Measurements from ENCODE around the gene PAGE2.
"Not testable (repeated sequence)": the region's sequence is repeated elsewhere in the genome, so short reads cannot be mapped to it uniquely, and the experiment has no call there.

The PAGE2 gene

DNA sequence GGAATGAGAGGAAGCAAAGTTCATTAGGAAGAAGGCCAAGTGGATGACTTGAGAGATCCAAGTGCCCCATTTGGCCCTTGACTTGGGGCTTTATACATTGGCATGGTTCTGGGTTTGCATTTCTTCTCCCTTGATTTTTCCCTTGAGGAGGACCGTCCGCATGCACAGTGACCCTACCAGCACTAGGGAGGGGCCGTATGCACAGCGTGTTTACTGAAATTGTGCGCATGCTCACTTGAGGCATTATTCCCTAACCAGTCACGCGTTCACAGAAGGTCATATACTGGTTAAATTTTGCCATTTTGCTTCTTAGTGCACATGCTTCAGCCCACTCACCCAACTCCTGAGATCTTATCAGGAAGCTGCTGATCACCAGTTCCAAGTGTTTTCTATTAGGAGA lies 35.1 kb downstream of the PAGE2 start:
- no peak for DNase-seq (ENCODE audit: low read depth in 3 of 3)

DNA sequence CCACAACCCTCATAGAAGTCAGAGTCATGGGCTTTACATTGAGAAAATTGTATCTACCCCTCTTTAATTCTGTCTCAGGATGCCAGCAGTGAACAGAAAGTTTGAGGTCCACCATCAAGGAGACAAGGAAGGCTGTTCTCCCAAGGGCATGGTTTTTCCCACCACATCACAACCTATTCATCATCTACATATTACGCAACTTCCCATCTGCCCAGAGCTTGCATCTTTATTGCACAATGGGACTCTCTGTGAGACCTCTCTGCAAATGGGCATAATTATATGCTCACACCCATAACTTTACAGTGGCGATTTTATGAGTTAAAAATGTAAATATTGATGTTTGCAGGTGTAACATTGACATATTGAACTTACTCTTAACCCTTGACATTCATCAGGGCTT lies 38.9 kb downstream of the PAGE2 start:
- no peak for DNase-seq (ENCODE audit: low read depth in 3 of 3)

DNA sequence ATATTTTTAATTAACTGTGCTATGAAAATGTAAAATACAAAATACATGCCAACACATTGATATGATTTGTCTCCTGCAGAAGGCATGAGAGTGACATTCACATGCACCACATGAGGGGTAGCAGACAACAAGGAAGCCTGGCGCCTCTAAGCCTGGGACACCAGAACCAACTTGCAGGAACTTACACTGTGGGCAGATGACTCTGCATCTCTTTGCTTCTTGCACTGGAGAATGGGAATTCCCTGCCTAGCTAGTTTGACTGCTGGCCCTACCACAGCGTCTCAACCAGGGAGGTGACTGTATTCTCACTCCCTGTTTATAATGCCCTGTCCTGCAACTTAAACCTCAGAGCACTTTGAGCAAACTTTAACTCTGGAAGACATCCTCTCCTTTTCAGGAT lies 40.5 kb downstream of the PAGE2 start:
- DNase-seq (ENCODE audit: low read depth in 3 of 3): no peak

DNA sequence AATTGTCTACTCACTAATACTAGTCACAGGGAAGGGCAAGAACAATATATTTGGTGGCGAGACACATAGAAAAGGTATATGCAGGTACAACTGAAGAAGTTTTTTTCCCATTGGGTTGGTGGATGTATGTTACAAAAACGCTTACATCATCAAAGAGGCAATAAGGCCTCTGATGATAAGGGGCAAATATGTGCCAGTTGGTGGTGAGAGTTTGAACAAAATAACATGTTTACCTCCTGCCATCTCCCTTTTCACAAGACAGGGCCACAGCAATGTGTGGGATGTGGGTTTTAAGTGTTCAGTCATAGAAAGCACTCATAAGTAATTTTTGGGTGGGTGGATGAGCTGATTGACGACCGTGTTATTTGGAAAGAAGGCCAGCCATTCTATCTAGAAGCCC lies 41.7 kb downstream of the PAGE2 start:
- no peak for DNase-seq (ENCODE audit: low read depth in 3 of 3)

DNA sequence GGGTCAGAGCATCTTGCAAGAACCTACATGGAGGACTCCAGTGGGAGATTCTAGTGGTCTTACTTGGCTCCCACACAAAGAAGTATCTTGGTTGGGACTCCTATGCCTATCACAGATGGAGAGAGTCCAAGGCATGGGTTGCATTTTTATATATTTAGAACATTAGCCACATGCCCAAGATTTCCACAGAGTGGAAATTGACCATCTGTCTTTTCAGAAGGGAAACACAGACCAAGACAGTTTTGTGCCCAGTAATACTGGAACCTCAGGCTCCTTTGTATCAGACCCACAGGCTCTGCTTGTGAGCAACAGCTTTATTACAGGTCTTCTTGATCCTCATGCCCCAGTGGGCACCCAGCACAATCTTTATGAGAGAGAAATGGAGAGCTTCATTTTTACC lies 43.6 kb downstream of the PAGE2 start:
- no peak for DNase-seq (ENCODE audit: low read depth in 3 of 3)

DNA sequence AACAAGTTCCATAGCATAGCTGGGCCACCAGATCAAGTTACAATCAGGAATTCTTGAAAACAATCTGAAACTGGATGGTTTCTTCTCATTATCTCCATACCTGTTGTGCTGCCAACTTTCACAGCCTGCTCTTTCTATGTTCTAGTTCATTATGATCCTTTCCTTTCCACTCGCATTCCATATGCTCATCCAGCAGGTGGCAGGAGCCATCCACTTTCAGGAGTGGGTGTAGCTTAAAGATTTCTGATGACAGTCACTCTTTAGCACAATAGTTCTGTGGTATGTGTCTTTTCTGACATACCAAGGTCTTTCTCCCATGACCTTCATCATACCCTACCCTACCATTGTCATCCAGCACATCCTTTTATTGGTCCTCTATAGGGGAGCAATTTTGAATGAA lies 46.4 kb downstream of the PAGE2 start:
- DNase-seq (ENCODE audit: low read depth in 3 of 3): peak in 2 of 3 donors; percentile 1 to 9

DNA sequence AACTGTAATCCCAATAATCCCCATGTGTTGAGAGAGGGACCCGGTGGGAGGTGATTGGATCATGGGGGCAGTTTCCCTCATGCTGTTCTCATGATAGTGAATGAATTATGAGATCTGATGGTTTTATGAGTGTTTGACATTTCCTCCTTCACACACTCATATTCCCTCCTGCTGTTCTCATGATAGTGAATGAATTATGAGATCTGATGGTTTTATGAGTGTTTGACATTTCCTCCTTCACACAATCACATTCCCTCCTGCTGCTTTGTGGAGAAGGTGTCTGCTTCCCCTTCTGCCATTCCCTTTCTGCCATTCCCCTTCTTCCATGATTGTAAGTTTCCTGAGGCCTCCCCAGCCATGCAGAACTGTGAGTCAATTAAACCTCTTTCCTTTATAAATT lies 52.0 kb downstream of the PAGE2 start:
- not testable (repeated sequence) for DNase-seq (ENCODE audit: low read depth in 3 of 3)
